Activated CD4-positive, alpha-beta memory T cell treated with anti-CD3 and anti-CD28 coated beads for 36 hours (primary cell): ENCODE measurements around the gene SALL2. TPM values are rescaled to one million over a fixed set of nuclear protein-coding genes. Genes with fewer than 3 reads are reported as not detected.

Source experiments
- CTCF ChIA-PET: fragments of 350-600 bp; sonication (Branson Sonifier 250); formaldehyde crosslinking; loops from one replicate; lab custom pipeline; 2021; ENCODE audit warnings: antibody characterized with exemption, inconsistent platforms; lab: Charles Lee
- POLR2A ChIA-PET: fragments of 350-600 bp; sonication (Branson Sonifier 250); formaldehyde crosslinking; loops from one replicate; lab custom pipeline; 2021; ENCODE audit warnings: antibody characterized with exemption; lab: Charles Lee
- DNase-seq: peaks from one replicate; pipeline ENCODE4 v3.0.0-alpha.2; 2020
- H3K27ac Mint-ChIP-seq: one replicate; pipeline ENCODE4 v1.8.0; 2021; ENCODE audit warnings: mixed read lengths
- H3K27me3 Mint-ChIP-seq: one replicate; pipeline ENCODE4 v1.8.0; 2021; ENCODE audit warnings: mixed read lengths
- H3K36me3 Mint-ChIP-seq: one replicate; pipeline ENCODE4 v1.8.0; 2021; ENCODE audit warnings: mixed read lengths
- H3K4me1 Mint-ChIP-seq: one replicate; pipeline ENCODE4 v1.8.0; 2021; ENCODE audit warnings: low read depth, mixed read lengths
- H3K4me3 Mint-ChIP-seq: one replicate; pipeline ENCODE4 v1.8.0; 2021; ENCODE audit warnings: mild to moderate bottlenecking, mixed read lengths
- H3K9me3 Mint-ChIP-seq: one replicate; pipeline ENCODE4 v1.8.0; 2021; ENCODE audit warnings: mixed read lengths
- intact Hi-C: fragments of 100-400 bp; cut with micrococcal nuclease; formaldehyde crosslinking; loops from one replicate; pipeline ENCODE4 v1.15.1; 2023
- total RNA-seq, 2 experiments: library from RNA; stranded (reverse); gene quantifications; one replicate each; pipeline ENCODE4 v1.2.3, GENCODE V29; 2021

Gene SALL2
- total RNA-seq, 2 experiments from 2014 or later, result 4.4 to 4.8 TPM

DNA sequence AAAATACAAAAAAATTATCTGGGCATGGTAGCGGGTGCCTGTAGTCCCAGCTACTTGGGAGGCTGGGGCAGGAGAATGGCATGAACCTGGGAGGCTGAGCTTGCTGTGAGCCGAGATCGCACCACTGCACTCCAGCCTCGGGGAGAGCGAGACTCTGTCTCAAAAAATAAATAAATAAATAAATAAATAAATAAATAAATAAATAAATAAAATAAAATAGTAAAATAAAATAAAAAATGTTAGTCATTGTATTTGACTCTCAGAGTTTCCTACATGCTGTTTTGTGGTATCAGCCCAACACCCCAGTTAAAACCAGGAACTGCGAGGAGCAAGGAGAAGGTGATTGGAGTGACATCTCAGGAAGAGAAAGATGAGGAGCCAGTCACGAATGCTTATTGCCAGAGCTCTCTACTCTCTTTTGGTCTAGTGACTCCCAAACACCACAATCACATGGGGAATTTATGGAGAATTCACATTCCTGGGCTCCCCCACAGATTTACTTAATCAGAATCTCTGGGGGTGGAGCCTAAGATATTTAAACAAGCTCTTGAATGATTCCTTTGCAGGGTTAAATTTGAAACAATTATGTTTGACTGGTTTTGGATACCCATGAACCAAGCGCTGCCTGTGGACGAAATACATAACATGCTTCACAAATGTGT lies 15.4 kb upstream of the SALL2 start:
- ChIA-PET CTCF (interaction anchor here (2.2 kb wide), 1 partner anchor 43 kb away, joined by 9 read pairs; no protein-coding TSS in a partner anchor), POLR2A (no interaction called here)
- intact Hi-C loops, result no loop called here
- no peak overlapping the region for H3K27ac Mint-ChIP-seq
- no peak for DNase-seq
- H3K4me1 Mint-ChIP-seq, result peaks cover 5% of the 10 kb centered on the region
- no peaks in the 10 kb centered on the region for H3K36me3 Mint-ChIP-seq
- no peaks in the 10 kb centered on the region for H3K9me3 Mint-ChIP-seq
- H3K27me3 Mint-ChIP-seq, result peaks cover 24% of the 10 kb centered on the region
- no peak overlapping the region for H3K4me3 Mint-ChIP-seq

DNA sequence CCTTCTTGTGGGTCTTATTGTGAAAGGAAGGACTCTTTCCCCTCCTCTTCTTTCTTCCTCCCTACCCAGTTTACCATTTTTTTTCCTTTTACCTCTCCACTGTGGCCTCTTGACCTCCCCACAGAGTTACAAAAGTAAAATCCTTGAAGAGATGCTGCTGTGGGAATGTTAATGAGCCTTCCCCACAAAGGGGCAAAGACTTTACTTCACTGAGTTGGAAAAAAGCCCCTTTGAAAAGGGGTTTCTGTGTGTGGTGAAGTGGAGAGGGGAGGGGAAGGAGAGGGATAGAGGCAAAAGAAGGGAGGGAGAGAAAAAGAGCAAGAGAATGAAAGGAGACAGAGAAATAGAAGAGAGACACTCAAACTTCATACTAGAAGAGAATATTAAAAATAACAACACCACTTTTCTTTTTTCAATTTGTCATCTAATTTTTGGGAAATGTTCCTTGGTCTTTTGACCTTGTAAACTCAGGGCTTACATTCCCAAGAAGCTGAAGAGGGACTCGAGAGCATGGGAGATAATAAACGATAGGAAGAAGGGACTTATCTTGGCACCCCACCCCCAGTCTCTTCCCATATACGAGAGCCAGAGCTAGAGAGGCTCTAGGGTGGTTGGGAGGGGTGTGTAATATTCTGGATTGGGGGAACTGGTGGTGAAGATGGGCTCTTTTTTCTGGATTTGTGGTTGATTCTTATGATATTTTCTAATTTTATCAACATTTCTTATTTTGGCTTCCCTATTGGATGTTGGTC lies 13.2 kb upstream of the SALL2 start:
- Mint-ChIP-seq H3K4me3 (no peak overlapping the region), H3K4me1 (peaks cover 8% of the 10 kb centered on the region), H3K9me3 (no peaks in the 10 kb centered on the region), H3K27ac (no peak overlapping the region), H3K27me3 (peaks cover 33% of the 10 kb centered on the region), H3K36me3 (no peaks in the 10 kb centered on the region)
- ChIA-PET CTCF (interaction anchor here (1.4 kb wide), 1 partner anchor 41 kb away, joined by 3 read pairs; no protein-coding TSS in a partner anchor), POLR2A (no interaction called here)
- no peak for DNase-seq
- intact Hi-C loops, result no loop called here

DNA sequence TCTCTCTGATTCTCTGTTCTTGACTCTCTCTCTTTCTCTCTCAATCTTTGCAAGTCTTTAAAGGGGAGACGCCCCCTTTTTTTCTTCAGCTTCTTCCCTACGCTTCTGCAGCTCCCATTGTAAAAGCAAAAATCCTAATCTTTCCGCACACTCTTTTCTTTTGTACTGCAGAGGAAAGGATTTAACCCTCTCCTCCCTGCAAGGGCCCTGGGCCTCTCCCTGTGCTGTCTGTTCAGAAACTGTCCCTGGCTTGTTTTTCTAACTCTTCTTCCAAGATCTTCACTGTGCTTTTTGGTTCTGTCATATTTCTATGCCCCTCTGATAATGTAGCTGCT lies 10.9 kb upstream of the SALL2 start:
- peaks cover 34% of the 10 kb centered on the region for H3K27me3 Mint-ChIP-seq
- POLR2A ChIA-PET, result no interaction called here
- no peaks in the 10 kb centered on the region for H3K9me3 Mint-ChIP-seq
- peaks cover 8% of the 10 kb centered on the region for H3K4me1 Mint-ChIP-seq
- no peak overlapping the region for H3K27ac Mint-ChIP-seq
- DNase-seq, result no peak
- no peaks in the 10 kb centered on the region for H3K36me3 Mint-ChIP-seq
- intact Hi-C loops, result no loop called here
- H3K4me3 Mint-ChIP-seq, result no peak overlapping the region
- CTCF ChIA-PET, result no interaction called here

DNA sequence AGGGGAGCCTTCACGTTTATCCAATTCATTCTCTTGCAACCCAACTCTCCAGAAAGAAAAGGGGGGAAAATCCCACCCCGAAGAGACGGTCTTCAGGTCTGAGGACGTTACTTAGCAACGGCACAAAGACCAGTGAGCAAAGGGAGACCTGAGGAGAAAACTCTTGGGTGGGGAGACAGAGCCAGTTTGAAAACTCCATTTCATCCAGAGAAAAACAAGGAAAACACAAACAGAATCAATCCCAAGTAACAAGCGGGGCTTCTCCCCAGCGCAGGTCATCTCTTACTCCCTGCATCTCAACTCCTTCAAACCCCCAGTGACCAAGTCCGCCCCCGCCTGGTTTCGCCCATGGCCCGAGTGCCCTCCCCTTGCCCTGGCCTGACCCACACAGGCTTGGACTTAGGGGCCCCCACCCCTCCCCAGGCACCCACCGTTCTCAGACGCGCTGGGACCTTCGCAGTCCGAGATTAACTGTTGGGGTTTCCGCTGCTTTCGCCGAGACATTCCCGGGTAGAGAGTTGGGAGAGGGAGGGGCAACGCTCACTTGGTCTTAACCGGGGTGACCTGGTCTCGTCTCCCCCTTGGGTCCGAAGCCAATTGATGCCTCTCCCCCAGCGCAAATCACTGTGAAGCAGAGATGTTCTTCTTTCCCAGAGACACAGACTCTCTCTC lies 10.4 kb upstream of the SALL2 start:
- H3K36me3 Mint-ChIP-seq, result no peaks in the 10 kb centered on the region
- H3K27ac Mint-ChIP-seq, result no peak overlapping the region
- peaks cover 8% of the 10 kb centered on the region for H3K4me1 Mint-ChIP-seq
- CTCF ChIA-PET, result no interaction called here
- peaks cover 34% of the 10 kb centered on the region for H3K27me3 Mint-ChIP-seq
- POLR2A ChIA-PET, result no interaction called here
- H3K9me3 Mint-ChIP-seq, result no peaks in the 10 kb centered on the region
- no peak overlapping the region for H3K4me3 Mint-ChIP-seq
- DNase-seq, result no peak
- intact Hi-C loops, result no loop called here

- POLR2A ChIA-PET, result no interaction called here
- Mint-ChIP-seq H3K27ac (no peak overlapping the region), H3K27me3 (peaks cover 34% of the 10 kb centered on the region), H3K36me3 (no peaks in the 10 kb centered on the region), H3K4me1 (peaks cover 8% of the 10 kb centered on the region), H3K9me3 (no peaks in the 10 kb centered on the region), H3K4me3 (no peak overlapping the region)
- intact Hi-C loops, result no loop called here
- no peak for DNase-seq
- CTCF ChIA-PET, result no interaction called here
These were observed 9.6 kb upstream of the SALL2 start for GRCh38 chr14:21535545-21536417.

- no peak for DNase-seq
- CTCF ChIA-PET, result interaction anchor here (0.6 to 1.1 kb wide), 2 partner anchors 10 to 214 kb away, joined by 3 read pairs; no protein-coding TSS in a partner anchor
- Mint-ChIP-seq H3K27ac (no peak overlapping the region), H3K36me3 (no peaks in the 10 kb centered on the region), H3K27me3 (peaks cover 33% of the 10 kb centered on the region), H3K9me3 (no peaks in the 10 kb centered on the region), H3K4me1 (peaks cover 8% of the 10 kb centered on the region), H3K4me3 (no peak overlapping the region)
- POLR2A ChIA-PET, result no interaction called here
- intact Hi-C loops, result no loop called here
These were observed 8.4 kb upstream of the SALL2 start for GRCh38 chr14:21534576-21534975.

DNA sequence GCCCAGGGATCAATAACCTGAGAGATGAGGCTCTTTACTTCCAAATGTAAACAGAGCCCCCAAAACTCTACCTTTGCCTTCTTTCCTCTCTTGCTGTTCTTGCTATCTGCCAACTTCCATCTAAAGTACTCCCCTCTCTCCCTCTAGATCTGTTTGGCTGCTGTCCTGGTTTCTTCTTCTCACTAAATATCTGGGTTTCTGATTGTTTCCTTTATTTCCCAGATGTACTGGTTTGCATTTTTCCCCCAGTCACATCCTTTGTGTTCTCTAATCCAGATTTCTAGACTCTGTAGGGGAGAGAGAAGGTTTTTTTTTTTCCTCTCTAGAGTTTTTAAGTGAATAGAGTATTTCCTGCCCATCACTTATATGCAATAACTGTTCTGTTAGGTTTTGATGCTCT lies 7.1 kb upstream of the SALL2 start:
- H3K27ac Mint-ChIP-seq, result no peak overlapping the region
- peaks cover 8% of the 10 kb centered on the region for H3K4me1 Mint-ChIP-seq
- intact Hi-C loops, result no loop called here
- ChIA-PET CTCF (interaction anchor here (1.0 to 1.1 kb wide), 2 partner anchors 9 to 35 kb away, joined by 3 to 4 read pairs; no protein-coding TSS in a partner anchor), POLR2A (no interaction called here)
- no peak for DNase-seq
- no peaks in the 10 kb centered on the region for H3K9me3 Mint-ChIP-seq
- H3K27me3 Mint-ChIP-seq, result peaks cover 23% of the 10 kb centered on the region
- no peak overlapping the region for H3K4me3 Mint-ChIP-seq
- no peaks in the 10 kb centered on the region for H3K36me3 Mint-ChIP-seq

- H3K36me3 Mint-ChIP-seq, result no peaks in the 10 kb centered on the region
- peaks cover 10% of the 10 kb centered on the region for H3K4me1 Mint-ChIP-seq
- H3K27me3 Mint-ChIP-seq, result peaks cover 3% of the 10 kb centered on the region
- no peak overlapping the region for H3K4me3 Mint-ChIP-seq
- DNase-seq, result no peak
- ChIA-PET CTCF (no interaction called here), POLR2A (interaction anchor here (1.1 kb wide), 1 partner anchor 18 kb away, joined by 4 read pairs; the partner anchor contains the start of gene METTL3)
- intact Hi-C loops, result no loop called here
- H3K27ac Mint-ChIP-seq, result no peak overlapping the region
- no peaks in the 10 kb centered on the region for H3K9me3 Mint-ChIP-seq
These were observed 3.4 kb upstream of the SALL2 start for GRCh38 chr14:21529515-21529914.

GRCh38 chr14:21528381-21529348 lies 2.5 kb upstream of the SALL2 start:
- no peak overlapping the region for H3K27ac Mint-ChIP-seq
- H3K4me1 Mint-ChIP-seq, result peaks cover 10% of the 10 kb centered on the region
- no peaks in the 10 kb centered on the region for H3K36me3 Mint-ChIP-seq
- DNase-seq, result no peak
- peaks cover 3% of the 10 kb centered on the region for H3K27me3 Mint-ChIP-seq
- POLR2A ChIA-PET, result interaction anchor here (1.1 kb wide), 1 partner anchor 17 kb away, joined by 4 read pairs; the partner anchor contains the start of gene METTL3
- CTCF ChIA-PET, result interaction anchor here (0.8 to 1.2 kb wide), 2 partner anchors 18 to 30 kb away, joined by 3 read pairs; partner anchors contain the start of gene METTL3
- intact Hi-C loops, result no loop called here
- H3K9me3 Mint-ChIP-seq, result no peaks in the 10 kb centered on the region
- no peak overlapping the region for H3K4me3 Mint-ChIP-seq

DNA sequence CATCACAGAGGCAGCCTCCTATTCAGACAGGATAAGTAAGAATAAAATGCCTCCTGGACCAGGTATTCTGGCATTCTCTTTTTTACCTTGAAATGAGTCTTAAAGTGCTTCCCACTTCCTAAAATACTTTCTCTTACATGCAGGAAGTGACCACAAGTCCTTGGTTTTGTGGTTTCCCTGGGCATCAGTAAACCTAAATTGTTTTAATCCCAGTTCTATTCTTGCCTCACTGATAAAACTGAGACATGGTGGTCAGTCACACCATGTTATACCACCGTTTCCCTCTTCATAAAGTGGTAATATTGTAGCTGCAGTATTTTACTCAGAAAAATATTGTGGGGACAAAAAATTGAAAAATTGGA lies 1.2 kb upstream of the SALL2 start:
- intact Hi-C loops, result no loop called here

More for the DNA sequence above, 1.2 kb upstream of the SALL2 start:
- Mint-ChIP-seq H3K27ac (no peak overlapping the region), H3K27me3 (no peaks in the 10 kb centered on the region), H3K4me1 (peaks cover 10% of the 10 kb centered on the region), H3K4me3 (no peak overlapping the region), H3K9me3 (no peaks in the 10 kb centered on the region), H3K36me3 (no peaks in the 10 kb centered on the region)
- ChIA-PET POLR2A (interaction anchor here (0.7 kb wide), 1 partner anchor 315 kb away, joined by 4 read pairs; no protein-coding TSS in a partner anchor), CTCF (interaction anchor here (1.6 kb wide), 1 partner anchor 62 kb away, joined by 3 read pairs; no protein-coding TSS in a partner anchor)
- DNase-seq, result no peak
